Measurements from ENCODE around the gene AQP11. TPM values are rescaled to one million over a fixed set of nuclear protein-coding genes. Genes with fewer than 3 reads are reported as not detected.

The AQP11 gene
- total RNA-seq = 0.59 and 0.84 TPM in 2 replicates

GRCh38 chr11:77589521-77590193, at the start of gene AQP11:
Gene AQP11, plus strand, starts transcription at chr11:77589953. Its CDS starts 40 bp downstream, at chr11:77589993.

GRCh38 chr11:77637345-77638165, 47.8 kb downstream of the AQP11 start, which contains the start of gene CLNS1A:
Gene CLNS1A, minus strand, starts transcription at chr11:77637794. Its CDS starts 80 bp downstream, at chr11:77637714.

Other genes starting within 250 kb of the AQP11 start
- gene PAK1, start 115.9 kb upstream of the AQP11 start, total RNA-seq = 29.9 and 48.0 TPM in 2 replicates
- 81.4 and 92.2 TPM in 2 replicates for gene CLNS1A, start 47.8 kb downstream of the AQP11 start, total RNA-seq
- gene RSF1, start 230.8 kb downstream of the AQP11 start, total RNA-seq = 13.5 and 17.0 TPM in 2 replicates
- 25.6 and 34.5 TPM in 2 replicates for gene AAMDC, start 231.2 kb downstream of the AQP11 start, total RNA-seq

All from bronchus fibroblast of lung (primary cell).